Measurements from ENCODE around the gene ABHD12.
A peak's percentile ranks its signal among the peaks of the same experiment; 100 is the strongest.
"Not testable (repeated sequence)": the region's sequence is repeated elsewhere in the genome, so short reads cannot be mapped to it uniquely, and the experiment has no call there.

The ABHD12 gene

GRCh38 chr20:25318471-25319240, 72.0 kb downstream of the ABHD12 start:
- Histone ChIP-seq H3K9ac (ENCODE audit: low read length) (no peak overlapping the region), H3K4me1 (ENCODE audit: control insufficient read depth, insufficient read depth, low read length) (peaks cover 21% of the 10 kb centered on the region), H3K36me3 (ENCODE audit: control insufficient read depth, insufficient read depth, low read length, severe bottlenecking) (peaks cover 10% of the 10 kb centered on the region), H3K4me3 (ENCODE audit: low read length) (no peak overlapping the region), H3K27me3 (replicated peaks; ENCODE audit: control insufficient read depth, insufficient read depth, low read length) (no peaks in the 10 kb centered on the region), H3K9me3 (ENCODE audit: control insufficient read depth, low read length) (no peaks in the 10 kb centered on the region)
- no peak for DNase-seq (ENCODE audit: low read depth)

GRCh38 chr20:25317351-25318075, 73.1 kb downstream of the ABHD12 start:
- peaks cover 21% of the 10 kb centered on the region for H3K4me1 ChIP-seq (ENCODE audit: control insufficient read depth, insufficient read depth, low read length)
- H3K4me3 ChIP-seq (ENCODE audit: low read length) = no peak overlapping the region
- no peaks in the 10 kb centered on the region for H3K27me3 ChIP-seq (replicated peaks; ENCODE audit: control insufficient read depth, insufficient read depth, low read length)
- no peak for DNase-seq (ENCODE audit: low read depth)
- H3K36me3 ChIP-seq (ENCODE audit: control insufficient read depth, insufficient read depth, low read length, severe bottlenecking) = peaks cover 6% of the 10 kb centered on the region
- no peak overlapping the region for H3K9ac ChIP-seq (ENCODE audit: low read length)
- H3K9me3 ChIP-seq (ENCODE audit: control insufficient read depth, low read length) = no peaks in the 10 kb centered on the region

- H3K9me3 ChIP-seq (ENCODE audit: control insufficient read depth, low read length) = no peaks in the 10 kb centered on the region
- H3K9ac ChIP-seq (ENCODE audit: low read length) = no peak overlapping the region
- peaks cover 6% of the 10 kb centered on the region for H3K36me3 ChIP-seq (ENCODE audit: control insufficient read depth, insufficient read depth, low read length, severe bottlenecking)
- H3K27me3 ChIP-seq (replicated peaks; ENCODE audit: control insufficient read depth, insufficient read depth, low read length) = no peaks in the 10 kb centered on the region
- DNase-seq (ENCODE audit: low read depth) = no peak
- peaks cover 21% of the 10 kb centered on the region for H3K4me1 ChIP-seq (ENCODE audit: control insufficient read depth, insufficient read depth, low read length)
- no peak overlapping the region for H3K4me3 ChIP-seq (ENCODE audit: low read length)
These were observed 74.0 kb downstream of the ABHD12 start for GRCh38 chr20:25316506-25317190.

DNA sequence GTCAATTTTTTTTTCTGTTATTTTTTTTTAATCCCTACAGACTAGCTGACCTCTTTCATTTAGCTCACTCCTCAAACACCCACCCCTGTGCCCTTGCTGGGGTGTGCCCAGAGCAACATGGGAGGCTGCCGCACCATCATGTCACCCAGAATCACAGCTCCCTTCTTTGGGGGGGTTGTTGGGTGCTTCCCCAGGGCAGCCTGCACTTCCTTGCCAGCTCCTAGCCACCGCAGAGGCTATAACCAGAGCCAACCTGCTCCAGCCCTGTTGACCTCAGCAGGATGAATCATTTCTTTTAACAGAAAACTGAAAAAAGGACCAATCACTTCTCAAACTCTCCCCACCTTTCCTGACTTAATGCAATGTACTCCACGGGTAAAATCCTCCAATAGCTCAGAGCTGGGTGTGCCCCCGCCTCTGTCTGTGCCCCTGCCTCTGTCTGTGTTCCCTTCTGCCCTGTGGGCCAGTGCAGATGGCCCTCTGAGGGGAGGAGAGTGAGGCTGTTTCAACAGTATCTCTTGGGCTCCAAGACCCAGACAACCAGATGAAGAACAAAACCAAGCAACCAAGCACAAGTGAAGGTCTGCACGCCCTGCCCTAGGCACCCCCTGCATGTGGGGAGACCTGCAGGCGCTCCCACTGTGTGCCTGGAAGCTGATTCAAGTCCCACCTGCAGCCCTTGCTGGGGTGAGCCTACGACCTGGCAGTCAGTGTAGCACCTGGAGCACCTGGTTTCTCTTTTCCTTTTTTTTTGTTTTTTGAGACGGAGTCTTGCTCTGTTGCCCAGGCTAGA, 75.0 kb downstream of the ABHD12 start:
- H3K4me1 ChIP-seq (ENCODE audit: control insufficient read depth, insufficient read depth, low read length) = peaks cover 25% of the 10 kb centered on the region
- DNase-seq (ENCODE audit: low read depth) = no peak
- no peaks in the 10 kb centered on the region for H3K27me3 ChIP-seq (replicated peaks; ENCODE audit: control insufficient read depth, insufficient read depth, low read length)
- peaks cover 6% of the 10 kb centered on the region for H3K36me3 ChIP-seq (ENCODE audit: control insufficient read depth, insufficient read depth, low read length, severe bottlenecking)
- no peaks in the 10 kb centered on the region for H3K9me3 ChIP-seq (ENCODE audit: control insufficient read depth, low read length)
- no peak overlapping the region for H3K9ac ChIP-seq (ENCODE audit: low read length)
- no peak overlapping the region for H3K4me3 ChIP-seq (ENCODE audit: low read length)

- Histone ChIP-seq H3K9ac (ENCODE audit: low read length) (no peak overlapping the region), H3K9me3 (ENCODE audit: control insufficient read depth, low read length) (no peaks in the 10 kb centered on the region), H3K36me3 (ENCODE audit: control insufficient read depth, insufficient read depth, low read length, severe bottlenecking) (peaks cover 6% of the 10 kb centered on the region), H3K27me3 (replicated peaks; ENCODE audit: control insufficient read depth, insufficient read depth, low read length) (no peaks in the 10 kb centered on the region), H3K4me3 (ENCODE audit: low read length) (no peak overlapping the region), H3K4me1 (ENCODE audit: control insufficient read depth, insufficient read depth, low read length) (peaks cover 25% of the 10 kb centered on the region)
- DNase-seq (ENCODE audit: low read depth) = no peak
These were observed 75.9 kb downstream of the ABHD12 start for GRCh38 chr20:25314497-25315417.

- Histone ChIP-seq H3K27me3 (replicated peaks; ENCODE audit: control insufficient read depth, insufficient read depth, low read length) (no peaks in the 10 kb centered on the region), H3K36me3 (ENCODE audit: control insufficient read depth, insufficient read depth, low read length, severe bottlenecking) (peaks cover 6% of the 10 kb centered on the region), H3K9ac (ENCODE audit: low read length) (no peak overlapping the region), H3K4me3 (ENCODE audit: low read length) (no peak overlapping the region), H3K9me3 (ENCODE audit: control insufficient read depth, low read length) (no peaks in the 10 kb centered on the region), H3K4me1 (ENCODE audit: control insufficient read depth, insufficient read depth, low read length) (peaks cover 33% of the 10 kb centered on the region)
- no peak for DNase-seq (ENCODE audit: low read depth)
These were observed 77.0 kb downstream of the ABHD12 start for GRCh38 chr20:25313593-25313992.

DNA sequence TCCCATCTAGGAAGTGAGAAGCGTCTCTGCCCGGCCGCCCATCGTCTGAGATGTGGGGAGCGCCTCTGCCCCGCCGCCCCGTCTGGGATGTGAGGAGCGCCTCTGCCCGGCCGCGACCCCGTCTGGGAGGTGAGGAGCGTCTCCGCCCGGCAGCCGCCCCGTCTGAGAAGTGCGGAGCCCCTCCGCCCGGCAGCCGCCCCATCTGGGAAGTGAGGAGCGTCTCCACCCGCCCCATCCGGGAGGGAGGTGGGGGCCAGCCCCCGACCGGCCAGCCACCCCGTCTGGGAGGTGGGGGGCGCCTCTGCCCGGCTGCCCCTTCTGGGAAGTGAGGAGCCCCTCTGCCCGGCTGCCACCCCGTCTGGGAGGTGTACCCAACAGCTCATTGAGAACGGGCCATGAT, 77.9 kb downstream of the ABHD12 start:
- H3K27me3 ChIP-seq (replicated peaks; ENCODE audit: control insufficient read depth, insufficient read depth, low read length); DNase-seq (ENCODE audit: low read depth); H3K9me3 ChIP-seq (ENCODE audit: control insufficient read depth, low read length); H3K36me3 ChIP-seq (ENCODE audit: control insufficient read depth, insufficient read depth, low read length, severe bottlenecking); H3K4me3 ChIP-seq (ENCODE audit: low read length); H3K9ac ChIP-seq (ENCODE audit: low read length): not testable (repeated sequence)
- H3K4me1 ChIP-seq (ENCODE audit: control insufficient read depth, insufficient read depth, low read length) = peaks cover 33% of the 10 kb centered on the region

- peak; percentile 63 for DNase-seq (ENCODE audit: low read depth)
- H3K9me3 ChIP-seq (ENCODE audit: control insufficient read depth, low read length) = no peaks in the 10 kb centered on the region
- H3K9ac ChIP-seq (ENCODE audit: low read length) = peak overlapping the region; percentile 85
These were observed 79.5 kb downstream of the ABHD12 start for GRCh38 chr20:25310921-25311728.

GRCh38 chr20:25310268-25310920, 80.2 kb downstream of the ABHD12 start:
- peak; percentile 78 for DNase-seq (ENCODE audit: low read depth)
- H3K9me3 ChIP-seq (ENCODE audit: control insufficient read depth, low read length) = no peaks in the 10 kb centered on the region
- H3K9ac ChIP-seq (ENCODE audit: low read length) = peak overlapping the region; percentile 85
- H3K36me3 ChIP-seq (ENCODE audit: control insufficient read depth, insufficient read depth, low read length, severe bottlenecking) = peaks cover 3% of the 10 kb centered on the region
- H3K4me3 ChIP-seq (ENCODE audit: low read length) = peak overlapping the region; percentile 76
- no peaks in the 10 kb centered on the region for H3K27me3 ChIP-seq (replicated peaks; ENCODE audit: control insufficient read depth, insufficient read depth, low read length)
- peaks cover 29% of the 10 kb centered on the region for H3K4me1 ChIP-seq (ENCODE audit: control insufficient read depth, insufficient read depth, low read length)

More at GRCh38 chr20:25310921-25311728, 79.5 kb downstream of the ABHD12 start:
- peaks cover 3% of the 10 kb centered on the region for H3K36me3 ChIP-seq (ENCODE audit: control insufficient read depth, insufficient read depth, low read length, severe bottlenecking)
- H3K4me1 ChIP-seq (ENCODE audit: control insufficient read depth, insufficient read depth, low read length) = peaks cover 33% of the 10 kb centered on the region
- peak overlapping the region; percentile 76 for H3K4me3 ChIP-seq (ENCODE audit: low read length)
- H3K27me3 ChIP-seq (replicated peaks; ENCODE audit: control insufficient read depth, insufficient read depth, low read length) = no peaks in the 10 kb centered on the region

All from adipocyte (in vitro differentiated cells).